ENCODE results near the gene TTC7B. TPM values are rescaled to one million over a fixed set of nuclear protein-coding genes. Genes with fewer than 3 reads are reported as not detected.

TTC7B gene
- polyA plus RNA-seq, 1 donor from 2014 or later, result 19.9 TPM

GRCh38 chr14:90774316-90774715, 41.9 kb downstream of the TTC7B start:
- Histone ChIP-seq H3F3A (ENCODE audit: insufficient read depth, low read length, poor library complexity, severe bottlenecking) (no peaks in the 10 kb centered on the region), H3K9me2 (ENCODE audit: insufficient read depth, low read length) (no peaks in the 10 kb centered on the region), H3K27me3 (ENCODE audit: insufficient read depth, low read depth, low read length) (no peaks in the 10 kb centered on the region), H3K4me3 (ENCODE audit: low read length) (no peak overlapping the region), H3K79me2 (replicated peaks; ENCODE audit: insufficient read depth, low read length) (no peaks in the 10 kb centered on the region), H3K9ac (ENCODE audit: low read length) (no peak overlapping the region), H3K4me2 (ENCODE audit: low read length) (no peak overlapping the region), H3K27ac (ENCODE audit: low read length) (no peak overlapping the region), H3K36me3 (ENCODE audit: insufficient read depth, low read length) (no peaks in the 10 kb centered on the region), H2AFZ (ENCODE audit: low read depth, low read length) (no peak overlapping the region), H3K9me3 (ENCODE audit: low read length) (no peaks in the 10 kb centered on the region), H4K20me1 (ENCODE audit: insufficient read depth) (no peaks in the 10 kb centered on the region)
- TF ChIP-seq POLR2AphosphoS5 (IDR thresholded peaks at IDR 0.05) (no peak), SMC3 (conservative IDR thresholded peaks at IDR 0.05; ENCODE audit: poor library complexity) (no peak), EP300 (conservative IDR thresholded peaks at IDR 0.05; ENCODE audit: poor library complexity, severe bottlenecking) (no peak), REST (IDR thresholded peaks at IDR 0.05; ENCODE audit: borderline replicate concordance) (no peak), MXI1 (conservative IDR thresholded peaks at IDR 0.05; ENCODE audit: poor library complexity, severe bottlenecking) (no peak), TAF1 (IDR thresholded peaks at IDR 0.05; ENCODE audit: low read depth) (no peak), RAD21 (conservative IDR thresholded peaks at IDR 0.05) (no peak), EZH2 (IDR thresholded peaks at IDR 0.05; ENCODE audit: borderline replicate concordance, insufficient read depth, low read length, poor library complexity, severe bottlenecking) (no peak), CTCF (IDR thresholded peaks at IDR 0.05; ENCODE audit: poor library complexity, severe bottlenecking) (no peak)

- H3K9ac ChIP-seq (ENCODE audit: low read length), result no peak overlapping the region
- H4K20me1 ChIP-seq (ENCODE audit: insufficient read depth), result no peaks in the 10 kb centered on the region
- TF ChIP-seq TAF1 (IDR thresholded peaks at IDR 0.05; ENCODE audit: low read depth) (no peak), MXI1 (conservative IDR thresholded peaks at IDR 0.05; ENCODE audit: poor library complexity, severe bottlenecking) (no peak), SMC3 (conservative IDR thresholded peaks at IDR 0.05; ENCODE audit: poor library complexity) (no peak), EP300 (conservative IDR thresholded peaks at IDR 0.05; ENCODE audit: poor library complexity, severe bottlenecking) (no peak)
- H3F3A ChIP-seq (ENCODE audit: insufficient read depth, low read length, poor library complexity, severe bottlenecking), result no peaks in the 10 kb centered on the region
- no peak overlapping the region for H2AFZ ChIP-seq (ENCODE audit: low read depth, low read length)
- no peaks in the 10 kb centered on the region for H3K27me3 ChIP-seq (ENCODE audit: insufficient read depth, low read depth, low read length)
- H3K4me2 ChIP-seq (ENCODE audit: low read length), result no peak overlapping the region
- no peaks in the 10 kb centered on the region for H3K36me3 ChIP-seq (ENCODE audit: insufficient read depth, low read length)
- H3K27ac ChIP-seq (ENCODE audit: low read length), result no peak overlapping the region
- H3K9me3 ChIP-seq (ENCODE audit: low read length), result no peaks in the 10 kb centered on the region
- no peak overlapping the region for H3K4me3 ChIP-seq (ENCODE audit: low read length)
- H3K79me2 ChIP-seq (replicated peaks; ENCODE audit: insufficient read depth, low read length), result no peaks in the 10 kb centered on the region
- no peaks in the 10 kb centered on the region for H3K9me2 ChIP-seq (ENCODE audit: insufficient read depth, low read length)
Measured at GRCh38 chr14:90773705-90774104, 42.5 kb downstream of the TTC7B start.

GRCh38 chr14:90773196-90773486, 43.1 kb downstream of the TTC7B start:
- H3K4me3 ChIP-seq (ENCODE audit: low read length), result no peak overlapping the region
- no peak overlapping the region for H3K27ac ChIP-seq (ENCODE audit: low read length)
- no peaks in the 10 kb centered on the region for H3K79me2 ChIP-seq (replicated peaks; ENCODE audit: insufficient read depth, low read length)
- no peak overlapping the region for H3K4me2 ChIP-seq (ENCODE audit: low read length)
- no peaks in the 10 kb centered on the region for H3F3A ChIP-seq (ENCODE audit: insufficient read depth, low read length, poor library complexity, severe bottlenecking)
- H4K20me1 ChIP-seq (ENCODE audit: insufficient read depth), result no peaks in the 10 kb centered on the region
- H2AFZ ChIP-seq (ENCODE audit: low read depth, low read length), result no peak overlapping the region
- no peaks in the 10 kb centered on the region for H3K9me2 ChIP-seq (ENCODE audit: insufficient read depth, low read length)
- peaks cover 2% of the 10 kb centered on the region for H3K36me3 ChIP-seq (ENCODE audit: insufficient read depth, low read length)
- H3K9me3 ChIP-seq (ENCODE audit: low read length), result peaks cover 2% of the 10 kb centered on the region
- no peak overlapping the region for H3K9ac ChIP-seq (ENCODE audit: low read length)
- TF ChIP-seq SMC3 (conservative IDR thresholded peaks at IDR 0.05; ENCODE audit: poor library complexity) (no peak), MXI1 (conservative IDR thresholded peaks at IDR 0.05; ENCODE audit: poor library complexity, severe bottlenecking) (no peak), RAD21 (conservative IDR thresholded peaks at IDR 0.05) (no peak), TAF1 (IDR thresholded peaks at IDR 0.05; ENCODE audit: low read depth) (no peak), EZH2 (IDR thresholded peaks at IDR 0.05; ENCODE audit: borderline replicate concordance, insufficient read depth, low read length, poor library complexity, severe bottlenecking) (no peak), CTCF (IDR thresholded peaks at IDR 0.05; ENCODE audit: poor library complexity, severe bottlenecking) (no peak), REST (IDR thresholded peaks at IDR 0.05; ENCODE audit: borderline replicate concordance) (no peak), EP300 (conservative IDR thresholded peaks at IDR 0.05; ENCODE audit: poor library complexity, severe bottlenecking) (no peak), POLR2AphosphoS5 (IDR thresholded peaks at IDR 0.05) (no peak)
- H3K27me3 ChIP-seq (ENCODE audit: insufficient read depth, low read depth, low read length), result no peaks in the 10 kb centered on the region
